GM19395 (cell line): ENCODE results near the gene PIP4K2B.
A peak's percentile ranks its signal among the peaks of the same experiment; 100 is the strongest.
"Not testable (repeated sequence)": the region's sequence is repeated elsewhere in the genome, so short reads cannot be mapped to it uniquely, and the experiment has no call there.

ENCODE experiments used
- ATAC-seq: cut with Tn5 transposase; IDR thresholded peaks from one replicate; pipeline ENCODE4 v1.9.1; 2021; ENCODE audit warnings: mild to moderate bottlenecking, moderate library complexity; ENCODE audit not compliant: unreplicated experiment

Gene PIP4K2B

DNA sequence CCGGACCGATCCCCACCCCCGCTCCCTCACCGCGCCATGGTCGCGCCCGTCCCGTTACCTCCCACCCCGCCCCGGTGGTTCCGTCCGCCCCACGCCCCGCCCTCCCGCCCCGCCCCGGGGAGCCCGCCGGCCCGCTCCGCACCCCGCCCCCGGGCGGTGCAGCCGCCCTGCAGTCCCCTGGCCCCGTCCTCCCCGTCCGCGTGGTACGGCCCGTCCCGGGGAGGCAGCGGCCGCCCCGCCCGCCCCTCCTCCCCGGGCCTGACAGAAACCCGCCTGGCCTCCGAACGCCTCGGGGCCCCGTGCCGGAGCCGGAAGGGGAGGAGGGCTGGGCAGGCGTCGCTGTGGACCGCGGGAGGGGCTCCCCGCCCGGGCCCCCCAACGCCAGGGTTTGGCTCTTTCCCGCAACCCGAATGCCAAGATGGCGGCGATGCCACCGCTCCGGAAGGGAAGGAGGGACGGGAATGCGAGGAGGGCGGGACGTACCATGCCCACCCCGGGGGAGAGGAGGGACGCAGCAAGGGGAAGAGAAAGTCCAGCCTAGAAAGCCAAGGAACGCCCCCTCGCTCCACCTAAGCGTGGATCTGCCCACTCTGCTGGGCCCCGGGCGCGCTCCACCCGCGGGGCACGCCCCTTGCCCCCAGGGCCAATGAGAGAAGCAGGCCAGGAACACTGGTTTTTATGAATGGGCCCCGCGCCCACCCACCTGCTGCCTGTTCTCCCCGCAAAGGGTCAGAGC, at the start of gene PIP4K2B:
Gene PIP4K2B (minus strand): TSS at position 56 of the 736 bp plus-strand sequence. CDS start 132 bp downstream, outside the sequence.
- ATAC-seq: peak; percentile 83

DNA sequence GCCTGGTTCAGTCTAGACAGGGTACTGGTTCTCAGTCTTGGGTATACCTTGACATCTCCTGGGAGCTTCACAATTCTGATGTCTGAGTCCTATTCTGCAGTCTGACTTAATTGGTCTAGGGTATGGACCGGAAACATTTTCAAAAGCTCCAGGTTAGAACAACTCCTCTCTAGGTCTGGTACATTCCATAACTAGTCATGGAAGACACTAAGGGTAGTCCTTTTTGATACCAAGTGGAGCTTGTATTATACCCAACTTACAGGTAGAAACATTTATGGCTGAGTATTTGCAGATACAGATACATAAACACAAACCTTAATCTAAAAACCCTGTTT, 49.2 kb upstream of the PIP4K2B start:
- ATAC-seq: no peak

DNA sequence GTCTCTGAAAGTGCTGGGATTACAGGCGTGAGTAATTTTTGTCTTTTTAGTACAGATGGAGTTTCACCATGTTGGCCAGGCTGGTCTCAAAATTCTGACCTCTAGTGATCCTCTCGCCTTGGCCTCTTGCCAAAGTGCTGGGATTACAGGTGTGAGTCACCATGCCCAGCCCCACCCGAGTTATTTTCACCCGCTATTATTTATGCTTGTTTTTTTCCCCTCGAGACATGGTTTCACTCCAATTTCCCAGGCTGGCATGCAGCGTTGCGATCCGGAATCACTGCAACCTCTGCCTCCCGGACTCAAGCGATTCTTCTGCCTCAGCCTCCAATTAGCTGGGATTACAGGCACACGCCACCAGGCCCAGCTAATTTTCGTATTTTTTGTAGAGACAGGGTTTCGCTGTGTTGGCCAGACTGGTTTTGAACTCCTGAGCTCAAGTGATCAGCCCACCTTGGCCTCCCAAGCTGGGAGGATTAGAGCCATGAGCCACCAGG, 45.0 kb upstream of the PIP4K2B start:
- ATAC-seq: no peak

DNA sequence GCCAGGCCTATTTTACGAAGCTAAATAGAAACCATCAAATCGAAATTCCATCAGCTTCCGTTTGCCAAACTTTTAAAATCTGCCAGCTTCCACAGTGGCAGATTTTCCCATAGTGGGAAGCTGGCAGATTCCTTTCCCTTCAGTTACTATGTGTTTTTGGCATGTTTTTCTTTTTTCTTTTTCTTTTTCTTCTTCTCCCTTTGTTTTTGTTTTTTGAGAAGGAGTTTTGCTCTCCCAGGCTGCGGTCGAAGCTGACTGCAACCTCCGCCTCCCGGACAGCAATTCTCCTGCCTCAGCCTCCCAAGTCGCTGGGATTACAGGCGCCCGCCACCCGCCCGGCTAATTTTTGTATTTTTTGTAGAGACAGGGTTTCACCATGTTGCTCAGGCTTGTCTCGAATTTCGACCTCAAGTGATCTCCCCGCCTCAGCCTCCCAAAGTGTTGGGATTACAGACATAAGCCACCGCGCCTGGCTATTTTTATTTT, 26.4 kb upstream of the PIP4K2B start:
- no peak for ATAC-seq

DNA sequence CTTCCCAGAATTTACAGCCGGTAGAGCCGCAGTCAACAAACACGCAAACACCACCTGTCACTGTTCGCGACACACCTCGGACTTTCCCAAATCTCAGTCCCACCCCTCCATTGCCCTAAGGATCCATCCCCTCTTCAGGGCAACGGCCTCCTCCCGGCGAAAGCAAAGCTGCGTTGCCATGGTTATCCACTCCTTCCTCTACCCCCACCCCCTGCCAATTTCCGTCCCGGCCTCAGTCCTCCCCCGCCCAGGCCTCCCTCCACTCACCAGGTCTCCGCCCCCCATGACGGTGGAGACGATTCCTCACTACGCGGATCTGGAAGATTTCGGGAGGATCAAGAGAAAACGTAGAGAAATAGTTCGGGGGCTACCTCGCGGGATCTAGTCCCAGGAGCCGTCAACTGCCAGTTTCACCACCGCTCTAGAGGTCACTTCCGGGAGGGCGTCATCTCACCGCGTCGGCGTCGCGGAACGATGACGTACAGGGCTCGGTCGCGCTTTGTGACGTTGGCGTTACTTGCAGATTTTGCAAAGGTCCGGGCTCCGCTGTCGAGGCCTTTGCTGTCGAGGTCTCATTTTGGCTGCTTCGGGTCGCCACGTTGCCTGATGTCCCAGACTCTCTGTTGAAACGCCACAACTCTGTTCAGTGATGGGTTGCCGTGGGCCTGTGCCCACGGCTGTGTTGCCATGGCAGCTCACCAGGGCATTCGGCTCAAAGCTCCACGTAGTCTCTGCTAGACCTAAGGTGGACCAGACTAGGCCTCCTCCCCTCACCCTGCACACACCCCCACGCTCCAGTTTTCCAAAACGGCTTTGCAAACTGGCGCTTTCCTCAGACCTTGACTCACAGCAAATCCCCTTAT, 25.8 kb upstream of the PIP4K2B start, which contains the start of gene CWC25:
Gene CWC25 (minus strand): TSS at position 423 of the 863 bp plus-strand sequence. CDS start 138 bp downstream, at position 285.
- ATAC-seq: peak; percentile 76

DNA sequence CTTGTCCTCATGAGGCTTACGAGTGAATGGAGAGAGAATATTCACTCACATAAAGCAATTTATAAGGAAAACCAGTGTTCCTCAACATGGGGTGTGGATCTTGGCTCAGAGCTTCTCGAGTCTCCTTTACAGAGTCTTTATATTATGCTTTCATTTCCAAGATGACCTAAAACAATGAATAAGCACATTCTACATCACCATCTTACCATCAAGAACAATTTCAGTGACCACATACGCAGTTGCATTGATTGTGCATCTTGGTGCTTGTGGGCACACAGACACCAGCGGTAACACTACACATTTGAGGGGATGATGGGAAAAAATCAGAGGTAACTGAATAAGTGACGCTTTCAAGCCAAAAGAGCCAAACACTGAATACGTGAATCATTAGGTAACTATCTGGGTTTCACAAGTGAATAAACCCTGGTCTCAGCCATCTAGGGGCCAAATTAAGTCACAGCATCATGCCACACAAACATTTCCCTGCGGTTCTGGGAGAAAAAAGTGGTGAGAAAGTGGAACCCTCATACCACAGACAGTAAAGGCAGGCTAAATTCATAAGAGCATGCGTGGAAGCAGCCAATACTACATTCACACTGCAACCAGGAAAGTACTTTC, 16.3 kb upstream of the PIP4K2B start:
- ATAC-seq: no peak

DNA sequence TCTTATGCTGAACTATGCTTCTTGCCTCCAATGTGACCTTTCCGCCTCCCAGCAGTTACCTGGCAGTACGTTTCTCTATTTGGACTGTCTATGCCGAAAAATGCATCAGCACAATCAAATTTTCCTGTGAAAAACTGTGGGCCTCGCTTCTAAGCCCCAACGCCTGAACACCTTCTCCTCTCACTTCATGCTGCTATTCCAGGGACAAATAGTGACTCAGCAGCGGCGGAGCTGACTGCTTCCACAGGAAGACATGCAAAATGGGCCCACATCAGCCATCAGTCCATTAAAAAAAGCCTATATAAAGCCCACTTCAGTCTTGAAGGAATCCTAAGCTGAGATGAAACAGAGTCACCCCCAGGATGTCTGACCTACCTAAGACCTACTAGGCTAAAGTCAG, 10.5 kb upstream of the PIP4K2B start:
- ATAC-seq: no peak

DNA sequence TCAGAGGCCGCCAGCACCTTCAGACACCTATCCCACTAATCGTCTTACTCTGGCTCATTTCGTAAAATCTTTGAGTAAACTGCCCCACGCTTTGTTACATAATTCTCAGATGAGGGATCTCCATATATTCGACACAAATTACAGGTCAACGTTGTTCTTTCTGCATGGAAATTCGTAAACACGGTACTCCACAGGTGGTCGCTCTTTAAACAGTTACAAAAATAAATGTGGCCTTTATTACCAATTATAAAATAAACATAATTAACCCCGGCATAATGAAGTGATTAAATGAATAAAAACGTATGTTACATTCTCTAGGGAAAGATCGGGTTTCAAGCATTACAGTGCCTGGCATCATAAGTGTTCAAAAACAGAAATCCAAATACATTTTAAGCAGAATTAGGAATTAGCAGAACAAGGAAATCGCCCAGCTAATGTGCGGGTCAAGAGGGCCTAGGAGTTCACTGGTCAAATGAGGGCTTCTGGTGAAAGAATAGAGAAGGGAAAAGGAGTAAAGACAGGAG, 943 bp upstream of the PIP4K2B start:
- ATAC-seq: no peak

DNA sequence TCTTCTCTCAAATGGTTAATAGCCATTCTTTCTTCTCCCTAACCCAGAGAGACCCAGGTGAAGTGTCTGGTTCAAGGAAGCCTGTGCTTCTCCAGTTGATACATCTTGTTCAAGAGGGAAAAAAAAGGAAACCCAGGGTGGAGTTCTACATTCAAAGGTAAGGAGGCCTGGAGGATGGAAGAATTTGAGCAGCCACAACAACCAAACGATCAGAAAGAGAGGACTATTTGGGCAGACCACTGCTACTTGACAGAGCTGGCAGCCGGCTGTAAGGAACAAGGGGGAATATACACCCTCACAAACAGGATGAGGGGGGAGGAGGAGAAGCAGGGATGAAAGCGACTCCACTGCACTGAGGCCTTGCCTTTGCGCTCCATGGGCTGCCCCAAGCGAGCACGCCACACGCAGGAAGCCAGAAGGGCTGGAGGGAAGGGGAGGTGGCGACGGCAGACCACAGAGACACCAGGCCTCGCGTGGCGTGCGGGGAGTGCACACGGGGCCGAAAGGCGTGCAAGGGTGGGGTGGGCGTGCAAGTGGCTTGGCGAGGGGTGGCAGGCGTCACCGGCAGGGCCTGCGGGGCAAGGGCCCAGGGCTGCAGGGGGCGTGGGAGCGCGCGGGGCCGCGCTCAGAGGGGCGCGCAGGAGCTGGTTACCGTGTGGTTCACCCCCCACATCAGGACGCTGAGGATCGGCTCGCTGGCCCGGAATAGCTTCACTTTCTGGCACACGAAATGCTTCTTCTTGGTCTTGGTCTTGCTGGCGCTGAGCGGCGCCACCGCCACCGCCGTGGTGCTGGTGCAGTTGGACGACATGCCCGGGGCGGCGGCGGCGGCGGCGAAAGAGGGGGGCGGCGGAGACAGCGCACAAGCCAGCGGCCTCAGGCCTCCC, 499 bp downstream of the PIP4K2B start:
- peak; percentile 32 for ATAC-seq

DNA sequence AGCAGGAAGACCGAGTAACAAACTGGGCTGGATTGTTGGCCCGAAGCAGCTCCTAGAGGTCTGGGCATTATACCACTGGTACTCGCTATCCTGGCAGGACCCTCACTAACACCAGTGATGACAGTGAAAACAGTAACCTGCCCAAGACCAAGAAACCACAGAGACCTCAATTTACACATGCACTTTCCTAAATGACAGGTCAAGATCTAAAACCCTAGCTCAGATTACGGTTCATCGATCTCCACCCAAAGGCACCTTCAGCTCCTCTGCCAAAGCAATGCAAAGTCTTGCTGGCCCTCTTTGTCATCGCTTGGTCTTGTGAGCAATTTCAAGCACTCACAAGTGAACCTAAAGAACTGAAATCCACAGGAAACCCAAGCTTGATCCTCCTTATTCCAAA, 1.5 kb downstream of the PIP4K2B start:
- no peak for ATAC-seq

DNA sequence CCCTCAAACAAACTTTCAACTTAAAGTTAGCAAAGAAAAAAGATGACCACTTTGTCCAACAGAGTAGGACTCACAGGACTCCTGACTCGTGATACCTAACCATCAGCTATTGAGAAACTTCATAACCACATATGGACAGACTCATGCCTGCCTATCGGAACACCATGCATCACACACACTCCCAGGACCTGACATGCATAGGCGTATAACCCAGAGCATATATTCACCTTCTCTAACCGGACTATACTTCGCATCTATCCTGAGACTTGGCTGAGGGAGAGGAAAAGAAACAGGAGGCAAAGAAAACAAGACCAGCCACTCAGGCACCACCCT, 2.2 kb downstream of the PIP4K2B start:
- ATAC-seq: no peak

DNA sequence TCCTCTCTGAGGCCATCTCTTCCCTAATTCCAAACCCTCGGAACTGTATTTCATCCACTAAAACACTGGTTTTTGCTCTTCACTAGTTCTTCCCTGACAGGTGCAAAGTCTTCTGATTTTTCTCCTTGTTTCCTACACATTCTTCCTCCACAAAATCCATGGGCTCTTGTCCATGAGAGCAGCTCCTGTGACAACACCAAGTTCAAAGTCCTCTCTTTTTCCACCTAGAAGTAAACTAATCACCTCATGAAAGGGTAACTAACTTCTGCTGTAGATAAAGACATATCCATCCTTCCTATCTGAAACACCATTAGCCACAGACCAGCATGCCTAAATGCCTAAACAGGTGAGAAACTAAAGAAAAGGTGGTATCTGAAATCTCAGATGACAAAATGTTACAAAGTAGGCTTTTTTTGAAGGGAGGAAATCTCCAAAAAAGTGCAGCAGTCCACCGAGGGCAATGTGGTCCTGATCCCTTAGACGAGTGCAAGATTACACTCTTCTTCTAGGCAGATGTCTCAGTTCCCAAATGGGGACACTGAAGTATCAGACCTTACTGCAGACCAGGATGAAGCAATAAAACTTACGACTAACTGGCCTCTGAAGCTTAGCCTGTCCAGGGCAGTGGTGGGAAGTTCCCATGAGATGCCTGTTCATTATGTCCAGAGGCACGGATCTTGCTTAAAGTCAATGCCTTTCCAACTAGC, 2.8 kb downstream of the PIP4K2B start:
- ATAC-seq: no peak

DNA sequence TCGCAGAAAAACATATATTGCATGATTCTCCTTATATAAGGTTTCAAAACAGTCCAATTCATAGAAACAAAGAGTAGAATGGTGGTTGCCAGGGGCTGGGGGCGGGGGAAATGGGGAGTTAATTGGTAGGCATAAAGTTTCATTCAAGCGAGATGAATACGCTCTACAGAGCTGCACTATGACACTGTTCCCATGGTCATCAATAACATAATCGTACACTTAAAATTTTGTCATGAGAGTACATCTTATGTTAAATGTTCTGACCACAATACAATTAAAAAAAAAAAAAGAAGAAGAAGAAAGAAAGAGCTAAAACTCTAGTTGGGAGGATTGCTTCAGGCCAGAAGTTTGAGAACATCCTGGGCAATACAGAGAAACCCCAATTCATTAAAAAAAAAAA, 5.1 kb downstream of the PIP4K2B start:
- ATAC-seq: no peak

DNA sequence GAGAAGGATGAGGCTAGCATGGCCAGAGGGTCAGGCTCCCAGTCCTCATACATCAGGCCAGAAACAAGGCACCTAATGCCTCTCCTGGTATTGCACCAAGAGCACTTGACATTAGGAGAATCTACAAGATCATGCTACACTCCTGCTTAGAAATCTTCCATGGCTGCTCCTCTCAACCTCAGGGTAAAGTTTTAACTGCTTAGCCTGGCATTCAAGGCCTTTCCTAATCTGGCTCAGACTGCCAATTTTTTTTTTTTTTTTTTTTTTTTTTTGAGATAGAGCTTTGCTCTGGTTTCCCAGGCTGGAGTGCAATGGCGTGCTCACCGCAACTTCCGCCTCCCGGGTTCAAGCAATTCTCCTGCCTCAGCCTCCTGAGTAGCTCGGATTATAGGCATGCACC, 8.2 kb downstream of the PIP4K2B start:
- ATAC-seq: no peak

DNA sequence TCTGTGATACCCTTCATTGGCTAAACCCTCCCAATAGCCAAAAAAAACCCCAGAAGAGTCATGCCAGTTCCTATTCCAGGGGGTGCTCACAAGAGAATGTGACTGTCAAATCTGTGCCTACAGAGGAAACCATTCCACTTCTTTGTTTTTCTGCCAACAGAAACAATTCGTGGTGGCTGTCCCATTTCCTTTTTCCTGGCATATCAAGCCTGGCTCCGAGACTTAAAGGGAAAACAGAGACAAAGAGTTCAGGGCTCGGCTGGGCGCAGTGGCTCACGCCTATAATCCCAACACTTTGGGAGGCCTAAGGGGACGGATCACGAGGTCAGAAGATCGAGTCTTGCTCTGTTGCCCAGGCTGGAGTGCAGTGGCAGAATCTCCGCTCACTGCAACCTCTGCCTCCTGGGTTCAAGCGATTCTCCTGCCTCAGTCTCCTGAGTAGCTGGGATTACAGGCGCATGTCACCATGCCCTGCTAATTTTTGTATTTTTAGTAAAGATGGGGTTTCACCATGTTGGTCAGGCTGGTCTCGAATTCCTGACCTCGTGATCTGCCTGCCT, 9.1 kb downstream of the PIP4K2B start:
- not testable (repeated sequence) for ATAC-seq

DNA sequence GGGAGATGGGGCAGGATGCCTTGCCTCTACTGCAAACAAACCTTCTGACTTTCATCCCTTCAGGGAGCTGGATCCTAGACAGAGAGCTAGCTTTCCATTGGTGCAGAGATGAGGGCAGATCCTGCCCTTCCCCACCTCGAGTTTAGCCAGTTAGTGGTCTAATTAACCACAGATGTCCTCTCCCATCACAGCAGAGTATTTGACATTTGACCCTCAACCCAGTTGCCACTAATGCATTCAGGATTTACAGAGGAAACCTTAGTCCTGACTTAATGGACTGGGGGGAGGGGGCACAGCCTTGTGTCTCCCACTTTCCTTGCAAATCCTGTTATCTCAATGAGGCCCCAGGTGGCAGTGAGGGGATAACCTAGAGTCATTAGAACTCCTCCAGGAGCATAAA, 10.2 kb downstream of the PIP4K2B start:
- no peak for ATAC-seq

DNA sequence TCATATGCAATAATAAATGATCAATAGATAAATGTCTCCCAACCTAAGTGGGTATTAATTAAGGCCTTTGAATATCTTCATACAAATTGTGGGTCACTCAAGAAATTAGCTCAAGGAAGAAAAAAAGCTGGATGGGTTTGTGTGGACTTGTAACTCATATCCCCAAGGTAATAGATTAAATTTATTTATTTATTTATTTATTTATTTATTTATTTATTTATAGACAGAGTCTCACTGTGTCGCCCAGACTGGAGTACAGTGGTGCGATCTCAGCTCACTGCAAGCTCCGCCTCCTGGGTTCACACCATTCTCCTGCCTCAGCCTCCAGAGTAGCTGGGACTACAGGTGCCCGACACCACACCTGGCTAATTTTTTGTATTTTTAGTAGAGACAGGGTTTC, 11.4 kb downstream of the PIP4K2B start:
- not testable (repeated sequence) for ATAC-seq

DNA sequence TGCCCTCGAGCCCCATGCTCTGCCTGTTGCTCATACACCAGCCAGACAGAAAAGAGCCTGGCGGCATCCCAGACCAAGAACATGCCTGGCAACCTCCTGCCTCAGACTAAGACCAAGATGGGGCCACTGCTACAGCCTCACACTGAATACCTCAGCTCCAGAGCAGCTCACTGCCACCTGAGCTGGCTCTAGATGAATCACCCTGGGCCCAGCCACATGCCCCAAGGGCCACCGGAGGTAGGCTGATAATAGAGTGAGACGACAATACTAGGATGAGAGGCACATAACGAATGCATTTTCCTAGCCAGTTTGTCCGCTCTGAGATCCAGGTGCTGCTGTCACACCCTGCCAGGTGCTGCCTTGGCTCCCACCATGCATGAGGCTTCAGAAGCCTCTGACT, 13.0 kb downstream of the PIP4K2B start:
- no peak for ATAC-seq

DNA sequence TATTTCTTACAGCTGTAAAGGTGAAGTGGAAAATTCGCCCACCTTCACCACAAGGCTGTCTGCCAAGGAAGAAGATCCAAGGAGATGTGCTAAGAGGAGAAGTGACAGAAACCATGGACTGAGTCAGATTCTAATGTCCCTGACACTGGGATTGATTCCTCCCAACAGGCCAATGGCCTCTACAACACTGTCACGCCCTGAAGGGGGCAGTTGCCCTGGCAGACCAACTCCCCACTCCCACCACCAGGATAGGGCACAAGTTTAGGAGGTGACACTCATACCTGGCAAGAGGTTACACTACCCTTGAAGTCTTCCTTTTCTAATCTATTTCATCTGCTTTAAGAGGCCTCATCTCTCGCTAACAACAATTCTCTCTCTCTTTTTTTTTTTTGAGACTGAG, 16.1 kb downstream of the PIP4K2B start:
- no peak for ATAC-seq
